ENCODE data around the gene DNAI1.

DNAI1 gene

DNA sequence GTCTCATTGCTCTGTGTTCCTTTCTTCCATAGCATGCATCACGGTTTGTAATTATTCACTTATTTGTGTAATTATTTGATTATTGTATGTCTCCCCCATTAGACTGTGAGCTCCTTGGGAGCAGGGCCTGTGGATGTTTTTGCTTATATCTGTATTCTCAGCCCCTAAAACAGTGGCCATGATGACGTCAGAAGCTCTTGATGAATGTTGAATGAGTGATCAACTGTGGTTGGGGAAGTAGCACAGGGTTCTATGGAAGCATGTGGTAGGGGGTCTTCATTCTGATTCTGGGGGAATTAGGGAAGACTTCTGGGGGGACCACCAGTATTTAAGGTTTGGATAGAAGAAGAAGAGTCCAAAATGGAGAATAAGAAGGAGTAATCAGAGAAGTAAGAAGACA is 6.0 kb downstream of the DNAI1 start:
- Histone ChIP-seq H3K18ac (ENCODE audit: low read depth in 1 of 2, low read length in 2 of 2) (no peak overlapping the region), H3K4ac (ENCODE audit: low read depth in 1 of 2, low read length in 2 of 2) (no peak overlapping the region), H3K23ac (ENCODE audit: low read length in 2 of 2) (no peak overlapping the region), H2AFZ (ENCODE audit: low read depth, low read length) (no peak overlapping the region), H2AK5ac (ENCODE audit: low read length, severe bottlenecking) (no peak overlapping the region), H2BK5ac (ENCODE audit: low read depth, low read length, poor library complexity, severe bottlenecking) (no peak overlapping the region), H2BK120ac (ENCODE audit: low read depth, low read length) (no peak overlapping the region), H3K9ac (ENCODE audit: low read length) (no peak overlapping the region), H2BK15ac (ENCODE audit: low read depth, poor library complexity, severe bottlenecking) (no peak overlapping the region), H3K4me2 (ENCODE audit: low read length, poor library complexity, severe bottlenecking) (no peak overlapping the region), H3K4me1 (ENCODE audit: control insufficient read depth, insufficient read depth, low read depth, low read length) (no peaks in the 10 kb centered on the region), H3K9me3 (ENCODE audit: control insufficient read depth, low read length) (no peaks in the 10 kb centered on the region), H4K8ac (ENCODE audit: low read length) (no peak overlapping the region), H3K36me3 (ENCODE audit: control insufficient read depth in 1 of 2, insufficient read depth in 2 of 2, low read depth in 1 of 2, low read length in 2 of 2) (no peaks in the 10 kb centered on the region), H3K79me1 (replicated peaks; ENCODE audit: low read length, poor library complexity, severe bottlenecking) (no peaks in the 10 kb centered on the region), H2BK12ac (ENCODE audit: low read length in 2 of 2) (no peak overlapping the region), H3K14ac (ENCODE audit: low read length in 2 of 2) (no peak overlapping the region), H4K91ac (ENCODE audit: low read length) (no peak overlapping the region), H3K27ac (ENCODE audit: low read length, poor library complexity, severe bottlenecking) (no peak overlapping the region), H3K27me3 (ENCODE audit: control insufficient read depth in 1 of 2, insufficient read depth in 1 of 2, low read length in 2 of 2) (peaks cover 0 to 56% of the 10 kb centered on the region in 2 experiments), H3K4me3 (ENCODE audit: insufficient read depth in 1 of 2, low read depth in 1 of 2, low read length in 2 of 2) (no peak overlapping the region)
- DNase-seq, result no peak
- WGBS, result 45% methylated on average over 1 of the region's 2 CpGs

DNA sequence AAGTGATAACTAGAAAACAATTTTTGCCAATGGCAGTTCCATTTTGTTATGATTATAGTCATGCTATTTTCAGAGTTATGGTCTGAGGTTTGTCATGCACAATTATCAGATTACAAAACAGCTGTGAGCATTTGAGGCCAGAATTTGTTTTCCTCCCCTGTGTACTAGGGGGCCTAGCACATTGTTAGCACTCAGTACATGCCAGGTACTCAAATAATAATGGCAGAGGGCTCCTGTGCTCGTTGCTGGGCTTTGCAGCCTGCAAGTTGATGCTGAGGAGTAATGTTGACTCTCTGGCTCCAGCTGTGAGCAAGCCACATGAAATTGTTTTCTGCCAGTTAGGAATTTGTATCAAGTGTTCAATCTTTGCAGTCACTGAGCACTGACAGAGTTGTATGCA is 6.9 kb downstream of the DNAI1 start:
- Histone ChIP-seq H2AK5ac (ENCODE audit: low read length, severe bottlenecking) (no peak overlapping the region), H3K27me3 (ENCODE audit: control insufficient read depth in 1 of 2, insufficient read depth in 1 of 2, low read length in 2 of 2) (peaks cover 0 to 51% of the 10 kb centered on the region in 2 experiments), H3K14ac (ENCODE audit: low read length in 2 of 2) (no peak overlapping the region), H3K4me1 (ENCODE audit: control insufficient read depth, insufficient read depth, low read depth, low read length) (no peaks in the 10 kb centered on the region), H2AFZ (ENCODE audit: low read depth, low read length) (no peak overlapping the region), H3K9ac (ENCODE audit: low read length) (no peak overlapping the region), H2BK12ac (ENCODE audit: low read length in 2 of 2) (no peak overlapping the region), H3K36me3 (ENCODE audit: control insufficient read depth in 1 of 2, insufficient read depth in 2 of 2, low read depth in 1 of 2, low read length in 2 of 2) (no peaks in the 10 kb centered on the region), H2BK5ac (ENCODE audit: low read depth, low read length, poor library complexity, severe bottlenecking) (no peak overlapping the region), H4K8ac (ENCODE audit: low read length) (no peak overlapping the region), H3K4ac (ENCODE audit: low read depth in 1 of 2, low read length in 2 of 2) (no peak overlapping the region), H3K23ac (ENCODE audit: low read length in 2 of 2) (no peak overlapping the region), H2BK15ac (ENCODE audit: low read depth, poor library complexity, severe bottlenecking) (no peak overlapping the region), H4K91ac (ENCODE audit: low read length) (no peak overlapping the region), H3K27ac (ENCODE audit: low read length, poor library complexity, severe bottlenecking) (no peak overlapping the region), H3K79me1 (replicated peaks; ENCODE audit: low read length, poor library complexity, severe bottlenecking) (no peaks in the 10 kb centered on the region), H3K18ac (ENCODE audit: low read depth in 1 of 2, low read length in 2 of 2) (no peak overlapping the region), H2BK120ac (ENCODE audit: low read depth, low read length) (no peak overlapping the region), H3K9me3 (ENCODE audit: control insufficient read depth, low read length) (no peaks in the 10 kb centered on the region), H3K4me2 (ENCODE audit: low read length, poor library complexity, severe bottlenecking) (no peak overlapping the region), H3K4me3 (ENCODE audit: insufficient read depth in 1 of 2, low read depth in 1 of 2, low read length in 2 of 2) (no peak overlapping the region)
- DNase-seq, result no peak
- 53% methylated on average over 1 of the region's 1 CpG for WGBS

DNA sequence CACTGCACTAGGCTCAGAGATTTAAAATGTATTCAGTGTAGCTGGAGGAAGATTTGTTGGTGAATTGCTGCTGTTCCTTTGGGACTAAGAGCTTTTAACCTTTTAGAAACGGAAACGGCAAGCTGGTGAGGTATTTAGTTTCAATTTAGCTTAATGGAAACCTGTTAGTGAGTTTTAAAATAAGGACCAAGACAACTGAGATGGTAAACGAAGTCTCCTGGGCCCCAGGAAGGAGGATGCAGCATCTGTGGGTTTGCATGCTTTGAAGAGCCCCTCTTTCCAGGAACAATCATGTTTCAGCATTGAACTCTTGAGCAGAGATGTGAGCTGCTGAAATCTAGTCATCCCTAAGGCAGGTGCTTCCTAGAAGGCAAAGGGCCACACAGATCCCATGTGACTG is 16.5 kb downstream of the DNAI1 start:
- WGBS, result 53% methylated on average over 3 of the region's 3 CpGs
- no peak for DNase-seq
- H3K79me1 ChIP-seq (replicated peaks; ENCODE audit: low read length, poor library complexity, severe bottlenecking), result no peaks in the 10 kb centered on the region

DNA sequence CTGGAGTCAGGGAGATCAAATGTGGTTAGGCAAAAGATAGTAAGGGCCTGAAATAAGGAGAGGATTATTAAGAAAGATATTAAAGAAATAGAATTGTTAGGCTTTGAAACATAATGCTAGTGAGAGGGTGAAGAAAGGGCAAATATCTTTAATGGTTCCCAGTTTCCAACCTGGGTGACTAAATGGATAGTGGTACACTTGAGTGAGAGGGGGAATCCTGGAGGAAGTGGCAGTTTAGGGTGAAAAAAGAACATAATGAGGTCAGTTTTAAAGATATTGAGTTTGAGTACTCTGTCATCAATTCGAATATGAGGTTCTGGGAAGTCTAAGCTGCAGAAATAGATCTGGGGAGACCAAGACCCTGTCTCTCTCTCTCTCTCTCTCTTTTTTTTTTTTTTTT is 18.9 kb downstream of the DNAI1 start:
- WGBS, result 80% methylated on average over 1 of the region's 1 CpG
- Histone ChIP-seq H3K4me3 (ENCODE audit: insufficient read depth in 1 of 2, low read depth in 1 of 2, low read length in 2 of 2) (no peak overlapping the region), H3K9ac (ENCODE audit: low read length) (no peak overlapping the region), H3K79me1 (replicated peaks; ENCODE audit: low read length, poor library complexity, severe bottlenecking) (no peaks in the 10 kb centered on the region), H3K27me3 (ENCODE audit: control insufficient read depth in 1 of 2, insufficient read depth in 1 of 2, low read length in 2 of 2) (peaks cover 35 to 41% of the 10 kb centered on the region in 2 experiments), H3K4me2 (ENCODE audit: low read length, poor library complexity, severe bottlenecking) (no peak overlapping the region), H3K27ac (ENCODE audit: low read length, poor library complexity, severe bottlenecking) (no peak overlapping the region), H2AFZ (ENCODE audit: low read depth, low read length) (no peak overlapping the region), H2BK5ac (ENCODE audit: low read depth, low read length, poor library complexity, severe bottlenecking) (no peak overlapping the region), H2BK15ac (ENCODE audit: low read depth, poor library complexity, severe bottlenecking) (no peak overlapping the region), H2AK5ac (ENCODE audit: low read length, severe bottlenecking) (no peak overlapping the region), H2BK12ac (ENCODE audit: low read length in 2 of 2) (no peak overlapping the region), H4K8ac (ENCODE audit: low read length) (no peak overlapping the region), H3K14ac (ENCODE audit: low read length in 2 of 2) (no peak overlapping the region), H3K23ac (ENCODE audit: low read length in 2 of 2) (no peak overlapping the region), H3K9me3 (ENCODE audit: control insufficient read depth, low read length) (no peaks in the 10 kb centered on the region), H2BK120ac (ENCODE audit: low read depth, low read length) (no peak overlapping the region), H3K36me3 (ENCODE audit: control insufficient read depth in 1 of 2, insufficient read depth in 2 of 2, low read depth in 1 of 2, low read length in 2 of 2) (no peaks in the 10 kb centered on the region), H3K18ac (ENCODE audit: low read depth in 1 of 2, low read length in 2 of 2) (no peak overlapping the region), H3K4me1 (ENCODE audit: control insufficient read depth, insufficient read depth, low read depth, low read length) (no peaks in the 10 kb centered on the region), H4K91ac (ENCODE audit: low read length) (no peak overlapping the region), H3K4ac (ENCODE audit: low read depth in 1 of 2, low read length in 2 of 2) (no peak overlapping the region)
- DNase-seq, result no peak

More for the DNA sequence above, 16.5 kb downstream of the DNAI1 start:
- Histone ChIP-seq H4K91ac (ENCODE audit: low read length) (no peak overlapping the region), H3K27me3 (ENCODE audit: control insufficient read depth in 1 of 2, insufficient read depth in 1 of 2, low read length in 2 of 2) (peaks cover 35 to 41% of the 10 kb centered on the region in 2 experiments), H3K4me2 (ENCODE audit: low read length, poor library complexity, severe bottlenecking) (no peak overlapping the region), H3K14ac (ENCODE audit: low read length in 2 of 2) (no peak overlapping the region), H2AFZ (ENCODE audit: low read depth, low read length) (no peak overlapping the region), H3K23ac (ENCODE audit: low read length in 2 of 2) (no peak overlapping the region), H3K4me3 (ENCODE audit: insufficient read depth in 1 of 2, low read depth in 1 of 2, low read length in 2 of 2) (no peak overlapping the region), H3K27ac (ENCODE audit: low read length, poor library complexity, severe bottlenecking) (no peak overlapping the region), H2BK5ac (ENCODE audit: low read depth, low read length, poor library complexity, severe bottlenecking) (no peak overlapping the region), H3K18ac (ENCODE audit: low read depth in 1 of 2, low read length in 2 of 2) (no peak overlapping the region), H3K36me3 (ENCODE audit: control insufficient read depth in 1 of 2, insufficient read depth in 2 of 2, low read depth in 1 of 2, low read length in 2 of 2) (no peaks in the 10 kb centered on the region), H3K4ac (ENCODE audit: low read depth in 1 of 2, low read length in 2 of 2) (no peak overlapping the region), H2BK12ac (ENCODE audit: low read length in 2 of 2) (no peak overlapping the region), H4K8ac (ENCODE audit: low read length) (no peak overlapping the region), H3K9me3 (ENCODE audit: control insufficient read depth, low read length) (no peaks in the 10 kb centered on the region), H2BK15ac (ENCODE audit: low read depth, poor library complexity, severe bottlenecking) (no peak overlapping the region), H3K9ac (ENCODE audit: low read length) (no peak overlapping the region), H2BK120ac (ENCODE audit: low read depth, low read length) (no peak overlapping the region), H3K4me1 (ENCODE audit: control insufficient read depth, insufficient read depth, low read depth, low read length) (no peaks in the 10 kb centered on the region), H2AK5ac (ENCODE audit: low read length, severe bottlenecking) (no peak overlapping the region)
